Body of pancreas (tissue), 4 donors: ENCODE results near the gene MTHFD1.

Experiments
- CTCF ChIP-seq, 7 experiments: fragments of 450-650 bp in 4 of 7; fragments of 200-600 bp in 3 of 7; sonication (generic) in 3 of 7; IDR thresholded peaks; one replicate each; pipeline ENCODE4 v1.5.1; 2016 to 2019; ENCODE audit warnings: antibody characterized with exemption in 7 of 7
- POLR2A ChIP-seq, 3 donors: fragments of 450-650 bp; IDR thresholded peaks; one replicate each; pipeline ENCODE4 v1.6.1; 2016; ENCODE audit warnings: antibody characterized with exemption in 3 of 3, mild to moderate bottlenecking in 2 of 3

GRCh38 chr14:64464651-64465050, 76.5 kb downstream of the MTHFD1 start:
- no peak for TF ChIP-seq CTCF (IDR thresholded peaks at IDR 0.05)
- no peak for TF ChIP-seq POLR2A (IDR thresholded peaks at IDR 0.05)
